Activated CD8-positive, alpha-beta memory T cell treated with anti-CD3 and anti-CD28 coated beads for 1 hour (primary cell): ENCODE results near the gene SEMA5B.

Experiments used
- DNase-seq, 2 donors: peaks; one replicate each; pipeline ENCODE4 v3.0.0-alpha.2; 2020; ENCODE audit warnings: low read depth in 1 of 2; ENCODE audit errors: extremely low read depth in 1 of 2

The SEMA5B gene

GRCh38 chr3:122928396-122929187 lies 99.0 kb downstream of the SEMA5B start:
- DNase-seq = no peak

- DNase-seq = no peak
Observed at GRCh38 chr3:122927726-122928125, 99.8 kb downstream of the SEMA5B start.

- no peak for DNase-seq
Observed at GRCh38 chr3:122926811-122927210, 100.8 kb downstream of the SEMA5B start.

GRCh38 chr3:122926322-122926721 lies 101.2 kb downstream of the SEMA5B start:
- DNase-seq = no peak

GRCh38 chr3:122925756-122926155 lies 101.8 kb downstream of the SEMA5B start:
- DNase-seq = no peak

- DNase-seq = no peak
Observed at GRCh38 chr3:122924056-122924455, 103.5 kb downstream of the SEMA5B start.

GRCh38 chr3:122923611-122924010 lies 104.0 kb downstream of the SEMA5B start:
- no peak for DNase-seq

GRCh38 chr3:122921791-122922651 lies 105.5 kb downstream of the SEMA5B start:
- DNase-seq = no peak

- DNase-seq = no peak
Observed at GRCh38 chr3:122920986-122921385, 106.6 kb downstream of the SEMA5B start.

- no peak for DNase-seq
Observed at GRCh38 chr3:122919291-122919610, 108.3 kb downstream of the SEMA5B start.

- no peak for DNase-seq
Observed at GRCh38 chr3:122918576-122919290, 108.8 kb downstream of the SEMA5B start.

- DNase-seq = no peak
Observed at GRCh38 chr3:122917412-122917811, 110.2 kb downstream of the SEMA5B start.

- DNase-seq = no peak
Observed at GRCh38 chr3:122916580-122916979, 111.0 kb downstream of the SEMA5B start.

GRCh38 chr3:122916084-122916483 lies 111.5 kb downstream of the SEMA5B start:
- no peak for DNase-seq

GRCh38 chr3:122915300-122916055 lies 112.1 kb downstream of the SEMA5B start:
- no peak for DNase-seq

- no peak for DNase-seq
Observed at GRCh38 chr3:122913539-122914100, 113.9 kb downstream of the SEMA5B start.

- DNase-seq = no peak
Observed at GRCh38 chr3:122912772-122913538, 114.6 kb downstream of the SEMA5B start.

GRCh38 chr3:122911901-122912300 lies 115.7 kb downstream of the SEMA5B start:
- DNase-seq = no peak

- DNase-seq = no peak
Observed at GRCh38 chr3:122908251-122908650, 119.3 kb downstream of the SEMA5B start.

- DNase-seq = no peak
Observed at GRCh38 chr3:122907471-122907870, 120.1 kb downstream of the SEMA5B start.
